ENCODE results near the gene TNN.

DNA sequence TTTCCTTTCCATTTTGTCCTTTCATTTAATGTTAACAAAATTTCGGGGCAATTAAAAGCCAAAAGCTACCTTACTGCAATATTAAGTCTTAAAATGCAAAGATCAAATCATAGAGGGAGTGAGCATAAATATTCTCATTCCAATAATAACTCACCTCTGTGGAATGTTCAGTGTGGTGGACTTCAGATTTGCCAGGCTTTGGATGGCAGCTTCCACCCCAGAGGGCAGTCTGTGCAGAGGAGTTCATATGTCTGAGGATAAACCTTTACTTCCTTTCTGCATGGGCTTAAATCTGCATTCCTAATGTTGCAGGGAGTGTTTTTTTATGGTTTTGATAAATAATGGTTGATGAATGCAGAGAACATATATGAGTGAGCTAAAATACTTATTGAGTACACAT lies 108.6 kb downstream of the TNN start:
- TF ChIP-seq, protein P1, sequence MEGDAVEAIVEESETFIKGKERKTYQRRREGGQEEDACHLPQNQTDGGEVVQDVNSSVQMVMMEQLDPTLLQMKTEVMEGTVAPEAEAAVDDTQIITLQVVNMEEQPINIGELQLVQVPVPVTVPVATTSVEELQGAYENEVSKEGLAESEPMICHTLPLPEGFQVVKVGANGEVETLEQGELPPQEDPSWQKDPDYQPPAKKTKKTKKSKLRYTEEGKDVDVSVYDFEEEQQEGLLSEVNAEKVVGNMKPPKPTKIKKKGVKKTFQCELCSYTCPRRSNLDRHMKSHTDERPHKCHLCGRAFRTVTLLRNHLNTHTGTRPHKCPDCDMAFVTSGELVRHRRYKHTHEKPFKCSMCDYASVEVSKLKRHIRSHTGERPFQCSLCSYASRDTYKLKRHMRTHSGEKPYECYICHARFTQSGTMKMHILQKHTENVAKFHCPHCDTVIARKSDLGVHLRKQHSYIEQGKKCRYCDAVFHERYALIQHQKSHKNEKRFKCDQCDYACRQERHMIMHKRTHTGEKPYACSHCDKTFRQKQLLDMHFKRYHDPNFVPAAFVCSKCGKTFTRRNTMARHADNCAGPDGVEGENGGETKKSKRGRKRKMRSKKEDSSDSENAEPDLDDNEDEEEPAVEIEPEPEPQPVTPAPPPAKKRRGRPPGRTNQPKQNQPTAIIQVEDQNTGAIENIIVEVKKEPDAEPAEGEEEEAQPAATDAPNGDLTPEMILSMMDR (conservative IDR thresholded peaks at IDR 0.05; ENCODE audit: low read length), result no peak
- no peak for TF ChIP-seq EZH2phosphoT487 (IDR thresholded peaks at IDR 0.05; ENCODE audit: borderline replicate concordance)
